ENCODE measurements around the gene SCTR.

SCTR gene

GRCh38 chr2:119440873-119441272, 83.4 kb downstream of the SCTR start:
- no peak for DNase-seq

- no peak for DNase-seq
Measured at GRCh38 chr2:119440501-119440870, 83.8 kb downstream of the SCTR start.

GRCh38 chr2:119439574-119440500, 84.4 kb downstream of the SCTR start:
- DNase-seq = no peak

GRCh38 chr2:119438726-119439284, 85.5 kb downstream of the SCTR start:
- DNase-seq = no peak

GRCh38 chr2:119438128-119438656, 86.1 kb downstream of the SCTR start:
- DNase-seq = no peak

- DNase-seq = no peak
Measured at GRCh38 chr2:119436993-119437772, 87.1 kb downstream of the SCTR start.

- no peak for DNase-seq
Measured at GRCh38 chr2:119435953-119436297, 88.4 kb downstream of the SCTR start.

- no peak for DNase-seq
Measured at GRCh38 chr2:119435081-119435952, 89.0 kb downstream of the SCTR start.

- no peak for DNase-seq
Measured at GRCh38 chr2:119434664-119435063, 89.6 kb downstream of the SCTR start.

GRCh38 chr2:119433636-119434327, 90.5 kb downstream of the SCTR start:
- no peak for DNase-seq

GRCh38 chr2:119432851-119433522, 91.3 kb downstream of the SCTR start:
- no peak for DNase-seq

- no peak for DNase-seq
Measured at GRCh38 chr2:119431976-119432850, 92.1 kb downstream of the SCTR start.

- DNase-seq = peak; percentile 38
Measured at GRCh38 chr2:119431155-119431975, 92.9 kb downstream of the SCTR start, which contains the start of gene TMEM37. TMEM37 (plus strand) TSS chr2:119431854; CDS start chr2:119431904, 50 bp downstream.

- DNase-seq = no peak
Measured at GRCh38 chr2:119430023-119430498, 94.2 kb downstream of the SCTR start.

GRCh38 chr2:119429225-119429981, 94.9 kb downstream of the SCTR start:
- DNase-seq = no peak

GRCh38 chr2:119428488-119429224, 95.6 kb downstream of the SCTR start:
- no peak for DNase-seq

GRCh38 chr2:119427756-119428155, 96.5 kb downstream of the SCTR start:
- no peak for DNase-seq

All from CD4-positive, alpha-beta T cell treated with Interleukin-6 for 4 hours (primary cell).